Measurements from ENCODE around the gene MED7. TPM values are rescaled to one million over a fixed set of nuclear protein-coding genes. Genes with fewer than 3 reads are reported as not detected.

MED7 gene
- total RNA-seq, 4 donors from 2014 or later = 7.0 to 9.4 (median 8.5) TPM

DNA sequence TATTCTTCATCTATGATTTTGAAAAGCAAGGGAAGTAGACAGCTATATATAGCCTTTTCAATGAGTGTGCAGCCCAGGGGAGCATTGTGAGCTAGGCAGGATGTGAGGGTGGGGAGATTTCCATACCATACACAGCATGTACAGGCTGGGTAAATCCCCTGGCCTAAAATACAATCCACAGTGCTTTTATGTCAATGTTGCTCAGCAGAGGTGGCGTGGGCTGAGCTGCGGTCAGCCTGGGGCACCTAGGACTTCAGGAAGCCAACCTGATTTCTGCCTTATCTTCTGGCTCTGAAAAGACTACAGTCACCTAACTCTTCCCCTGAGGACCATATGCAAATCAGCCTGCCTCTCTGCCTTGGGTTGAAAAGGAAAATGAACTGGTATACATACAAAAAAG lies 29.7 kb upstream of the MED7 start:
- in situ Hi-C loops (cut with MboI; ENCODE audit: low sequenced_read_pairs in 4 of 4) = no loop called here
- Histone ChIP-seq H3K4me1 (no peaks in the 10 kb centered on the region), H3K9me3 (no peaks in the 10 kb centered on the region), H3K36me3 (no peaks in the 10 kb centered on the region), H3K4me3 (no peak overlapping the region), H3K27me3 (no peaks in the 10 kb centered on the region), H3K27ac (no peak overlapping the region)
- no peak for ATAC-seq
- no peak for DNase-seq
- intact Hi-C loops (cut with DNase I; ENCODE audit: low total_unique reads) = no loop called here
- no peak for TF ChIP-seq POLR2A (IDR thresholded peaks at IDR 0.05)

DNA sequence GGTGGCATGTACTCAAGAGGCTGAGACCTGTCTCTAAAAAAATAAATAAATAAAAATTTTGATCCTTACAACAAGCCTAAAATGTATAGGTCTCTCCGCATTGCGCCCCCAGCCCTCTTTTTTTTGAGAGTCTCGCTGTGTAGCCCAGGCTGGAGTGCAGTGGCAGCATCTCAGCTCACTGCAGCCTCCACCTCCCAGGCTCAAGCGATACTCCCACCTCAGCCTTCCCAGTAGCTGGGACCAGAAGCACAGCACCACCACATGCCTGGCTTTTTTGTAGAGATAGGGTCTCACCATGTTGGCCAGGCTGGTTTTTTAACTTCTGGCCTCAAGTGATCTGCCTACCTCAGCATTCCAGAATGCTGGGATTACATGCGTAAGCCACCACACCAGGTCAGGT lies 25.6 kb upstream of the MED7 start:
- Histone ChIP-seq H3K9me3 (no peaks in the 10 kb centered on the region), H3K4me3 (no peak overlapping the region), H3K27ac (no peak overlapping the region), H3K27me3 (no peaks in the 10 kb centered on the region), H3K36me3 (no peaks in the 10 kb centered on the region), H3K4me1 (no peaks in the 10 kb centered on the region)
- ATAC-seq = no peak
- intact Hi-C loops (cut with DNase I; ENCODE audit: low total_unique reads) = no loop called here
- in situ Hi-C loops (cut with MboI; ENCODE audit: low sequenced_read_pairs in 4 of 4) = no loop called here
- no peak for DNase-seq
- TF ChIP-seq, protein P1, sequence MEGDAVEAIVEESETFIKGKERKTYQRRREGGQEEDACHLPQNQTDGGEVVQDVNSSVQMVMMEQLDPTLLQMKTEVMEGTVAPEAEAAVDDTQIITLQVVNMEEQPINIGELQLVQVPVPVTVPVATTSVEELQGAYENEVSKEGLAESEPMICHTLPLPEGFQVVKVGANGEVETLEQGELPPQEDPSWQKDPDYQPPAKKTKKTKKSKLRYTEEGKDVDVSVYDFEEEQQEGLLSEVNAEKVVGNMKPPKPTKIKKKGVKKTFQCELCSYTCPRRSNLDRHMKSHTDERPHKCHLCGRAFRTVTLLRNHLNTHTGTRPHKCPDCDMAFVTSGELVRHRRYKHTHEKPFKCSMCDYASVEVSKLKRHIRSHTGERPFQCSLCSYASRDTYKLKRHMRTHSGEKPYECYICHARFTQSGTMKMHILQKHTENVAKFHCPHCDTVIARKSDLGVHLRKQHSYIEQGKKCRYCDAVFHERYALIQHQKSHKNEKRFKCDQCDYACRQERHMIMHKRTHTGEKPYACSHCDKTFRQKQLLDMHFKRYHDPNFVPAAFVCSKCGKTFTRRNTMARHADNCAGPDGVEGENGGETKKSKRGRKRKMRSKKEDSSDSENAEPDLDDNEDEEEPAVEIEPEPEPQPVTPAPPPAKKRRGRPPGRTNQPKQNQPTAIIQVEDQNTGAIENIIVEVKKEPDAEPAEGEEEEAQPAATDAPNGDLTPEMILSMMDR (IDR thresholded peaks at IDR 0.05 in 4 of 5, conservative IDR thresholded peaks at IDR 0.05 in 1 of 5) = no peak
- no peak for TF ChIP-seq POLR2A (IDR thresholded peaks at IDR 0.05)

DNA sequence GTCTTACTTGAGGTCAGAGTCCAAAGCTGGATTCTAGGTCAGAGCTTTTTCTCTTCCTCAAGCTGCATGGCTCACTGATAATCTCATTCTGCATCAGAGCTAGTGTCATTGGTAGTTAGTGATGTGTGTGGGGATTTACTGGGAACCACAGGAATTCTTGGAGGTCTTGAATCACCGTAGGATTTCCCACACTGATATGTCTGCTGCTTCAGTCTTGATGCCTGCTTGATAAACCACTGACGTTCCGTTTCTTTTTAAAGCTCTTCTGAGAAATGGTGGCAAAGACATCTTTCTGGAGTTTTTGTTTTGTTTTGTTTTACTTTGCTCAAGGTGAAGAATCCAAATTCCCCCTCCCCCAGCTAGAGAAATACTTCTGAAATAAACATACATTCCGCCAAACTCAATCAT lies 24.6 kb upstream of the MED7 start:
- no peak for ATAC-seq
- in situ Hi-C loops (cut with MboI; ENCODE audit: low sequenced_read_pairs in 4 of 4) = no loop called here
- no peak for TF ChIP-seq POLR2A (IDR thresholded peaks at IDR 0.05)
- TF ChIP-seq, protein P1 (IDR thresholded peaks at IDR 0.05 in 4 of 5, conservative IDR thresholded peaks at IDR 0.05 in 1 of 5) = no peak
- intact Hi-C loops (cut with DNase I; ENCODE audit: low total_unique reads) = no loop called here
- DNase-seq = no peak
- H3K9me3 ChIP-seq = no peaks in the 10 kb centered on the region
- no peaks in the 10 kb centered on the region for H3K36me3 ChIP-seq
- H3K4me3 ChIP-seq = no peak overlapping the region
- H3K27ac ChIP-seq = no peak overlapping the region
- H3K4me1 ChIP-seq = no peaks in the 10 kb centered on the region
- no peaks in the 10 kb centered on the region for H3K27me3 ChIP-seq

DNA sequence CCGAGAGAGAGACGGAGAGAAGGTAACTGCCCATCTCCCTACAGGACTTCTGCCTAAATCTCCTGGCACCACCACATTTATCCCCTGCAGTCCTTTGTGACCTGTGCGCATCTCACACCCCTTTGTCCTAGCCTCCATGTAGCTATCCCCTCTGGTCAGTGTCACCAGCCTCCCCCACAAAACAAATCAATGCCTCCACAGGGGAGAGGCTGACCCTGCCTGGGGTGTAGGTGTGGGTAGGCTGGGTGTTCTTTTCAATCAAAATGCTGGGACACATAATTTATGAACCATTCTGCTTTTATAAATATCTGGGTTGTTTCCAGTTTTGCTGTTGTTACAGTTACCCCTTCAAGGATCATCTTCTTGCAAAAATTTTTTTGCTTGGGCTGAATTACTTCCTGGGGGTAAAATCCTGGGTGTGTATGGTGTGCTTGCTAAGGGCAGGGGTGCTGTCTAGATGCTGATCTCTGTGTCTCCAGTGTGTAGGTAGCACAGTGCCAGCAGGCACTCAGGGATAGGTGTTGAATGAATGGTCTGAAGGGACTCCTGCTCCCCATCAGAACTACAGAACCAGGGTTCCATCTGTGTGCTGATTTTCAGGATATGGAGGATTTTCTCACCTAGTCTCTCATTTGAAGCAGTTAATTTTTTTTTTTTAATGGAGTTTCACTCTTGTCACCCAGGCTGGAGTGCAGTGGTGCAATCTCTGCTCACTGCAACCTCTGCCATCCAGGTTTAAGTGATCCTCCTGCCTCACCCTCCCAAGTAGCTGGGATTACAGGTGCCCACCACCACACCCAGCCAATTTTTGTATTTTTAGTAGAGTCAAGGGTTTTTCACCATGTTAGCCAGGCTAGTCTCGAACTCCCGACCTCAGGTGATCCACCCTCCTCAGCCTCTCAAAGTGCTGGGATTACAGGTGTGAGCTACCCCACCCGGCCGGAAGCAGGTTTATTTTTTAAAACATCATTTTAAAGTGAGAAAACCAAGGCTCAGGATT lies 23.8 kb upstream of the MED7 start, which contains the start of gene GARIN3:
Gene GARIN3 (minus strand): TSS at position 51 of the 1,000 bp plus-strand sequence. CDS start 96 bp downstream, outside the sequence.
- H3K9me3 ChIP-seq = no peaks in the 10 kb centered on the region
- TF ChIP-seq POLR2A (IDR thresholded peaks at IDR 0.05) = no peak
- TF ChIP-seq, protein P1 (IDR thresholded peaks at IDR 0.05 in 4 of 5, conservative IDR thresholded peaks at IDR 0.05 in 1 of 5) = no peak
- in situ Hi-C loops (cut with MboI; ENCODE audit: low sequenced_read_pairs in 4 of 4) (no loop called here), intact Hi-C loops (cut with DNase I; ENCODE audit: low total_unique reads) (no loop called here)
- H3K27ac ChIP-seq = no peak within 1 kb of the TSS
- no peaks in the 10 kb centered on the region for H3K36me3 ChIP-seq
- H3K4me1 ChIP-seq = no peaks in the 10 kb centered on the region
- H3K27me3 ChIP-seq = no peaks in the 10 kb centered on the region
- H3K4me3 ChIP-seq = no peak within 1 kb of the TSS
- ATAC-seq (no peak), DNase-seq (no peak)

DNA sequence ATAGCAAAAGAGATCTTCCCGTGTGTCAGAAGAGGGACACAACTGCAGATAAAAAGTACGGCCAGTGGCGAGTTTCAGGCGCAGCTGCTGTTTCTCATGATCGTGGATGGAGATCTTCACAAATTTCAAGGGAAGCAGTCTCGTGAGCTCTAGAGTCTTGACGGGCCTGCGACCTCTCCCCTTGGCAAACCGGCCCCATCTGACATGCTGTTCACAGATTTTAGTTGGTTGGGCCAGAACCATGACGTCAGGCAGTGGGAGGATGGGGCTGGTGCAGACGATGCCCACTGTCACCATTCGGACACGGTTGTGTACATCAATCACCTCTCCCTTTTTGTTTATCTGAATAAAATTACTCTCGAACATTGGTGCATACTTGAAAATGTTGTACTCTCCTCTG lies 23.0 kb upstream of the MED7 start:
- Histone ChIP-seq H3K4me1 (no peaks in the 10 kb centered on the region), H3K27me3 (no peaks in the 10 kb centered on the region), H3K36me3 (no peaks in the 10 kb centered on the region), H3K27ac (no peak overlapping the region), H3K9me3 (no peaks in the 10 kb centered on the region), H3K4me3 (no peak overlapping the region)
- intact Hi-C loops (cut with DNase I; ENCODE audit: low total_unique reads) (no loop called here), in situ Hi-C loops (cut with MboI; ENCODE audit: low sequenced_read_pairs in 4 of 4) (no loop called here)
- TF ChIP-seq, protein P1 (IDR thresholded peaks at IDR 0.05 in 4 of 5, conservative IDR thresholded peaks at IDR 0.05 in 1 of 5) = no peak
- TF ChIP-seq POLR2A (IDR thresholded peaks at IDR 0.05) = no peak
- no peak for ATAC-seq
- no peak for DNase-seq
